ENCODE results near the gene PEX5. TPM values are rescaled to one million over a fixed set of nuclear protein-coding genes. Genes with fewer than 3 reads are reported as not detected.
A peak's percentile ranks its signal among the peaks of the same experiment; 100 is the strongest.
"Not testable (repeated sequence)": the region's sequence is repeated elsewhere in the genome, so short reads cannot be mapped to it uniquely, and the experiment has no call there.

The PEX5 gene
- total RNA-seq, 2 donors from 2014 or later, result 31.5 to 33.1 TPM

DNA sequence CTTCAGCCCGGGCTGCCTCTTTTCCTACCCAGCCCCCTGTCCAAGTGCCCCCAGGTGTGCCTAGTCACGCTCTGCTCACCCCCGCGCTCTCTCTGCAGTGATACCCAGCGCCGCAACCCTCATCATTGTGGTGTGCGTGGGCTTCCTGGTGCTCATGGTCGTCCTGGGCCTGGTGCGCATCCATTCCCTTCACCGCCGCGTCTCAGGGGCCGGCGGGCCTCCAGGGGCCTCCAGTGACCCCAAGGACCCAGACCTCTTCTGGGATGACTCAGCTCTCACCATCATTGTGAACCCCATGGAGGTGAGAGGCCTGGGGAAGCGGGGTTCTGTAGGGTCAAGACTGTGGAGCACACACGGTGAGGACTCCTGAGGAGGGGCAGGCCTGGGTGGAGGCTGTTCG lies 32.1 kb upstream of the PEX5 start:
- ATAC-seq, result no peak
- intact Hi-C loops (cut with DNase I), result no loop called here

DNA sequence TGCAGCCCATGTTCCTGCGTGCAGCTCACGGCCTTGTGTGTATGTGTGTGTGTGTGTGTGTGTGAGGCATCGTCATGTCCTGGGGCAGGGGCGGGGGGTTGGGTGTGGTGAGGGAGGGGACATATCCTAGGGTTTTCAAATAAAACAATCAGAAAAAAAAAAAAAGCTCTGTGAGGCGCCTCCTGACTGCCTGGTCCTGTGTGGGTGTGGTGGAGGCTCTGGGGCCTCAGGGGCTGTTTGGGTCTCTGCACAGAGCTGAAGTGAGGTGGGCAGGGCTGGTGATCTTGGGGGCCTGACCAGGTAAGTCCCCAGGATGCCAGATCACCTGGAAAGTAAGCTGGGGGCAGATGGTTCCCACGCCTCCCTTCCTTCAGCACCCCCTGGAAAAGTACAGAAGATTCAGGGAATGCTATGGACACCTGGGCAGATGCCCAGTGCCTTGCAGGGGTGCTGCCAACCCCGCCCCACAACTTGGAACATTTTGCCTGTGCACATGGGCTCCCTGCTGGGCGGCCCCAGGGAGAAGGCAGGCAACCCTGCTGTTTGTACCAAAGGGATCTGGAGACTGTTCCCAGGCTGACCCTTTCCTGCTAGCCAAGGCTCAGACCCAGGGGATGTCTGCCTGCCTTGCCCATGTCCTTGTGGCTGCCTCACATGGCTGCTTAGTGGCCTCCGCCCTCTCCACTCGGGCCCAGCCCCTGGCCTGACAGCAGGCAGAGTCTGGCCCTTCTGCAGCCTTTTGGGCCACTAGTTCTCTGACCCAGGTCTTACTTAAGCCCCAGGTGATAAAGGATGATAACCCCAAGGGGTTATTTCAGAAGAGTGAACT lies 30.5 kb upstream of the PEX5 start:
- DNase-seq (no peak), ATAC-seq (peak in 1 of 2 donors; percentile 68)
- intact Hi-C loops (cut with DNase I), result no loop called here

More for the DNA sequence above, 32.1 kb upstream of the PEX5 start:
- DNase-seq, result no peak

DNA sequence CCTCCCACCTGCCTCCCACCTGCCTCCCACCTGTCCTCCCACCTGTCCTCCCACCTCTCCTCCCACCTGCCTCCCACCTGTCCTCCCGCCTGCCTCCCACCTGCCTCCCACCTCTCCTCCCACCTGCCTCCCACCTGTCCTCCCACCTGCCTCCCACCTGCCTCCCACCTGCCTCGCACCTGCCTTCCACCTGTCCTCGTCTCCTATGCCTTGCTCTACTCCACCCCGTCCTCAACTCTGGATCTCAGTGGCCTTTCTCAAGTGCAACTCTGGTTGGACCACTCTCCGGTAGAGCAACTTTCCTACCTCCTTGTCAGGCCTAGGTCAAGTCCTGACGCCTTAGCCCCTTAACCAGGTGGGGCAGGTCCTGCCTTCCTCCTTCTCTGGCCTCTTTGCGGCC lies 29.3 kb upstream of the PEX5 start:
- intact Hi-C loops (cut with DNase I), result no loop called here
- ATAC-seq, result no peak
- no peak for DNase-seq

DNA sequence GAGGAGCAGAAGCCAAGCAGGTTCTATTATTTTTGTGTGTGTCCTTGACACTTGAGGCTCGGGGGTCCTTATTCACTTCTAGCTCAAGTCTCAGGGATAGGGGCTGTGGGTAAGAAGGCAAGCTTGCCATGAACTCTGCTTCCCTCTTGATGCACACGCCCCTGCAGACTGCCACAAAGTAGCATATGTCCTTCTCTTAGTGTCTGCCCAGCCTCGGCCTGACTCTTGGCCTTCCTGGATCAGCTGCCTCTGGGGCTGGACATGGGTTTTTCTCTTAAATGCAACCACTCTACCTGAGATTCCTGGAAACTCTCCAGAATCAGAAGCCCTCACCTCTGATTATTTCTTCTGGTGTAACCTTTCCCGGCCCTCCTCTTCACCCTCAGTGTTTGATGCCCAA lies 28.2 kb upstream of the PEX5 start:
- no peak for ATAC-seq
- no peak for DNase-seq
- intact Hi-C loops (cut with DNase I), result no loop called here

DNA sequence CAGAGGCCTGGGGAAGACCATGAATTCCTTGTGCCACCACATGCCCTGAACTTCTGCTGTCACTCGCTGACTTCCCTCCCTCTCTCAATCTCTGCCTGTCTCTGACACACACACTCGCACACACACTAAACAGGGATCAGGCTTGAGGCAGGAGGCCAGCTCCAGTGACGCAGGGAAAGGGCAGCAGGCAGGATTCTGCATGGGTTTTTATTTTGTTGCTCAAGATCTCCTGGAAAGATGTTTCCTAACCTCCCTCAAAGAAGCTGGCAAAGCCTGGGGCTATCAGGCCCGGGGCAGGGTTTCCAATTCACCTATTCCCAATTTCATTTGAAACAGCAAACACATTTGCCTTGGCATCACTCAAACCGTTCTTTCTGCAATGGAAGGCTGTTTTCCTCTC lies 27.7 kb upstream of the PEX5 start:
- peak in 1 of 2 donors; percentile 57 for ATAC-seq
- DNase-seq, result no peak
- intact Hi-C loops (cut with DNase I), result no loop called here

DNA sequence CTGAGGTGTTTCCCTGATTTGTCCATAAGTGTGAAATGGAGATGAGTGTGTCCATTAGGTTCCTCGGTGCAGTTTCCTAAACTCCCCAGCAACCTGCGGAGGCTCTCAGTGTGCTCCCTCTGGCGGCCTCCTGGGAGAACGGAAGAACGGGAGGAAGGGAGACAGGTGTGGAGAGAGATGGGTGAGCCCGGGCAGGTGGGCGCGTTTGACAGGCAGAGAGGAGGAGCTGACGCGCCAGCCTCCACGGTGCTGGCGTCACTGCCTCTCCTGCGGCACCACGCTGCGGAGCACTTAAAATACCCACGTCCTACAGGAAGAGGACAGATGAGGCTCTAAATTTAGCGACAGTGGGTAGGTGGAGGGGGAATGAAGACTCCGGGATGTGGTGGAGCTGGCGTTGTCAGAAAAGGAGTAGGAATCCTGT lies 26.8 kb upstream of the PEX5 start:
- intact Hi-C loops (cut with DNase I), result no loop called here
- peak; percentile 37 for DNase-seq
- peak in 1 of 2 donors; percentile 55 for ATAC-seq

DNA sequence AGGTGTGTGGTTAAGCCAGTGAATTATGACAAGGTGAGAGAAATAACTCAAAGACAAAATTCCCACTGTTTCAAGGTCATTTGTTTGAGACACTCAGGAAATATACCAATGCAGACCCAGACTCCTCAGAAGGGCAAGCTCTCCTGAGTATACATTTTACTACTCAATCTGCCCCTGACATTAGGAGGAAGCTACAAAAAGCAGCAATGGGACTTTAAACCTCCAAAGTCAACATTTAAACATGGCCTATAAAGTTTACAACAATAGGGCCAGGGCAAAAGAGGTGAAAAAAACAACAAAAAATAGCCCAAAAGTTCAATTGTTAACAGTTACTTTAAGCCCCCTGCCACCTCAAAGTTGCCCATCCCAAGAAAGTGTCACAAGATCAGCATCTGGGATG lies 19.5 kb upstream of the PEX5 start:
- DNase-seq, result no peak
- no peak for ATAC-seq
- intact Hi-C loops (cut with DNase I), result no loop called here

DNA sequence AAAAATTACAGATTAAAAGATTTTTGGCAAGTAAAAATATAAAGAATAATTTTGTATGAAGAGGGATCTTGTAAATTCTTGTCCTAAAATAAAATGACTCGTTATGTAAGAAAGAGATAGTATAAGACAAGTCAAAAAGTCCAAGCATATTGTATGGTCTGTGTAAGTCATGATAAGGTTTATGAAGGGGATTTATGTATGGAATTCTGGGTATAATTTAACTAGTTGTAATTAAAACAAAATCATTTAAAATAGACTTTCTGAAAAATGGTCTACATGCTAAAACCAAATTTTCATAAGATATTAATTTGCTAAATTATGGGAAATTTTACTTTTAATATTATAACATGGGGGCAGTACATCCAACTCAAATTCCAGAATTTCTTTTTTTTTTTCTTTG lies 17.6 kb upstream of the PEX5 start:
- intact Hi-C loops (cut with DNase I), result no loop called here
- ATAC-seq (no peak), DNase-seq (no peak)

DNA sequence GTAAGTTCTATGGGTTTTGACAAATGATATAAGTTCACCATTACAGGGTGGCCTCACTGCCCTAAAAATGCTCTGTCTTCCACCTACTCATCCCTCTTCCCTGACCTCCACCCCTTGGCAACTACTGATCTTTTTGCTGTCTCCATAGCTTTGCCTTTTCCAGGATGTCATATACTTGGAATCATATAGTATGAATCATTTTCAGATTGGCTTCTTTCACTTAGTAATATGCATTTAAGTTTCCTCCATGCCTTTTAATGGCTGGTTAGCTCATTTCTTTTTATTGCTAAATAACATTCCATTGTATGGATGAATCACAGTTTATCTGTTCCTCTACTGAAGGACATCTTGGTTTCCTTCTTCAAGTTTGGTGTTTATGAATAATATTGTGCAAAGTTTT lies 14.0 kb upstream of the PEX5 start:
- DNase-seq, result no peak
- ATAC-seq, result no peak
- intact Hi-C loops (cut with DNase I), result no loop called here

DNA sequence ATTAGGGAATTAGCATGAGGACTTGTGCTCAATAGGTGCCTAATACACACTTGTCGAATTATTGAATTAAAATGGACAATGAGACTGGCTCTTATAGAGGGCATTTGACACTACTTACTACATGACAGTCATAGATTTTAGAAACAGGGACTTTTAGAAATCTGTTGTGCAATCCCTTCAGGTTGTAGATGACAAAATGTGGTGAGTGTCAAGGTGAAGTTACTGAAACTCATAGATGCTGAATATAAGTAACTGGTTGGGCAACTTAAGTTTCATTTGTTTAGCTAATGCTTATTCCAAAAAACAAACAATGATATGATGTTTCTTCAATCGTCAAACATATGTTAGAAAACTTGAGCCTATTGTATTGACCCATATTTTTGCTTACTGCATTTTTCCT lies 12.9 kb upstream of the PEX5 start:
- DNase-seq (no peak), ATAC-seq (no peak)
- intact Hi-C loops (cut with DNase I), result no loop called here

DNA sequence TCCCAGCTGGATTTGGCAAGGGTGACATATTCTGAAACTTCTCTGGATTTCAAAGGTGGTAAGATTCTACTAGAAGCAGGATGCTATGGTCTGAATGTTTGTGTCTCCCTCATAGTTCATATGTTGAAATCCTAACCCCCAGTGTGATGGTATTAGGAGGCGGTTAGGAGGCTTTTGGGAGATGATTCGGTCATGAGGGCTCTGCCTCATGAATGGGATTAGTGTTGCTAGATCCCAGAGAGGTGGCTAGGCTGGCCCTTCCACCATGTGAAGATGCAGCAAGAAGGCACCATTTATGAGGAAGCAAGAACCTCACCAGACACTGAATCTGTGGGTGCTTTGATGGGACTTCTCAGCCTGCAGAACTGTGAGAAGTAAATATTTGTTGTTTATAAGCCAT lies 11.0 kb upstream of the PEX5 start:
- ATAC-seq (no peak), DNase-seq (no peak)
- intact Hi-C loops (cut with DNase I), result no loop called here

DNA sequence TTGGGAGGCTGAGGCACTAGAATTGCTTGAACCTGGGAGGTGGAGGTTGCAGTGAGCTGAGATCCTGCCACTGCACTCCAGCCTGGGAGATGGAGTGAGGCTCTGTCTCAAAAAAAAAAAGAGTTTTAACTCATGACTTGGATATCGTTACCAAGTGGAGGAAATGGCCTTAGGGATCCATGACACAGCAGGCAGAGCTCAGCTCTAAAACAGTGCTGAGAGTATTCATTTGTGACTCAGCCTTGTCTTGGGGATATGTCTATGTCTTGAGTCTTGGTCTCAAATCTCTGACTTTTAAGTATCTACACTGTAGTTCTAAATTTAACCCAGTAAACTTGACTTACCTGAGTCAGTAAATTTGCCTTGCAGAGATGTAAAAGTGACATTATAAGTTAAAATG lies 8.8 kb upstream of the PEX5 start:
- ATAC-seq (no peak), DNase-seq (no peak)
- intact Hi-C loops (cut with DNase I), result no loop called here

DNA sequence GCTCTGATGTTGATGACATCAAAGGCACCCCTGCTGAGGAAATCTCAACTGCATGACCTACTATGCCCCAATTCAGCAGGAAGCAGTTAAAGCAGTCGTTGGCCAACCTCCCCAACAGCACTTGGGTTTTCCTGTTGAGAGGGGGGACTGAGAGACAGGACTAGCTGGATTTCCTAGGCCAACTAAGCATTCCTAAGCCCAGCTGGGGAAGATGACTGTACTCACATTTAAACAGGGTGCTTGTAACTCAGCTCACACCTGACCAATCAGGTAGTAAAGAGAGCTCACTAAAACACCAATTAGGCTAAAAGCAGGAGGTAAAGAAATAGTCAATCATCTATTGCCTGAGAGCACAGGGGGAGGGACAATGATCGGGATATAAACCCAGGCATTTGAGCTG lies 3.4 kb upstream of the PEX5 start:
- DNase-seq; intact Hi-C loops (cut with DNase I); ATAC-seq: not testable (repeated sequence)

DNA sequence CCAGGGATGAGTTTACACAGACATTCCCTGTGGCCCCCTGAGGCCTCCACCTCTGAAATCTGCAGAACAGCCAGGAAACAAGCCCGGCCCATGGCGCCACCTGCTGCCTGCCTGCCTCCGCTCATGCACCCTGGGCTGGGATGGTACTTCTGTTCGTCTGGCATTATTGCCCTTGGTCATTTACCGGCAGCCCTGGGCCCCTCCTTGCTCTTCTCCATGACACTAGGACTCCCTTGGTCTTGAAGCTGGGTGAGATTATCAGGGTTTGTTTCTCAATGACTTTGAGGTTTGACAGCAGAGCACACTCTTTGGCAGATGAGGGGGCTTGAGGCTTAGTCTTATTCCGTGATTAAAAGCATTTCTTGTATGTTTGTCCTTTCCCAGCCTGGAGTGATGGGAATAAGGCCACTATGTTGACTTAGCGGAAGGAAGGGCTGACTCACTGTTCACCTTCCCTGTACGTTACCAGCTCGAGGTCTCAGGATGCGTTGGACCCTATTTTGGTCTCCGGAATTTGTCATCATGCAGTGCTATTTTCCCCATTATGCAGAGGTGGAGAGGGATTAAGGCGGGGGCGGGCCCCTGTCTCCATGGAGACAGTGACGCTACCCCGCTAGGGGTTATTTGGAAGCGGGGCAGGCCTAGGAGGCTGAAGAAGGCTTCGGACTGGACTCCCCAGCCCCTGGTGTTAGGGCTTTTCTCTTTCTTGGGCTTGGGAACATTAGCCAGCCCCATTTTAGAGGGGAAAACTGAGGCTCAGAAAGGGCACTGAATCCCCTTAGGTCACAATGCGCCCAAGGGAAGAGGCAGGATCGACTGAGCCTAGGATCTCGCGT lies 706 bp upstream of the PEX5 start:
- ATAC-seq, result peak; percentile 66 to 78
- intact Hi-C loops (cut with DNase I), result no loop called here

DNA sequence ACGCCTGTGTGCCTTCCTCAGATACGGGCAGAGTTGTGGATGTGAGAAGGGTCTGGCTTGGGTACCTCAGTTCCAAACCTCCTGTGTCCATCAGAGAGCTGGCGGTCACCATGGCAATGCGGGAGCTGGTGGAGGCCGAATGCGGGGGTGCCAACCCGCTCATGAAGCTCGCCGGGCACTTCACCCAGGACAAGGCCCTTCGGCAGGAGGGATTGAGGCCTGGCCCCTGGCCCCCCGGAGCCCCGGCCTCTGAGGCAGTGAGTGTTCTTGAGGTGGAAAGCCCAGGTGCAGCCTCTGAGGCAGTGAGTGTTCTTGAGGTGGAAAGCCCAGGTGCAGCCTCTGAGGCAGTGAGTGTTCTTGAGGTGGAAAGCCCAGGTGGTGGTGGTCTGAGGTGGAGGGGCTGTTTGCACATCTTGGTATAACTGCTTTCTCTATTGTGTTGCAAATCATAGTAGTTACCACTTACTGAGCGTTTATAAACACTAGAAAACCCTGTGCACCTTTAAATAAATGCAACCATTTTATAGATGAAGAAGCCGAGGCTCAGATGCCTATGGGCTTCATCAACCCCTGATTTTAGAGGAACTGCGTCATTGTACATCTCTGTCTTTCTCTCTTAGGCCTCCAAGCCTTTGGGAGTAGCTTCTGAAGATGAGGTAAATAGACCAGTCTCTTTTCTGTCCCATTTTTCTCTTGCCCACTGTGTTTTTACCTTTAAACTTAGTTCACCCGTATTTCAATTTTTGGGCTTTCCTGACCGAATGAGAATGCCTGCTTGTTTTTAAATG lies 976 bp downstream of the PEX5 start:
- DNase-seq, result peak; percentile 48
- intact Hi-C loops (cut with DNase I), result no loop called here
- peak; percentile 6 to 7 for ATAC-seq

More for the DNA sequence above, 706 bp upstream of the PEX5 start:
- DNase-seq, result peak; percentile 70

DNA sequence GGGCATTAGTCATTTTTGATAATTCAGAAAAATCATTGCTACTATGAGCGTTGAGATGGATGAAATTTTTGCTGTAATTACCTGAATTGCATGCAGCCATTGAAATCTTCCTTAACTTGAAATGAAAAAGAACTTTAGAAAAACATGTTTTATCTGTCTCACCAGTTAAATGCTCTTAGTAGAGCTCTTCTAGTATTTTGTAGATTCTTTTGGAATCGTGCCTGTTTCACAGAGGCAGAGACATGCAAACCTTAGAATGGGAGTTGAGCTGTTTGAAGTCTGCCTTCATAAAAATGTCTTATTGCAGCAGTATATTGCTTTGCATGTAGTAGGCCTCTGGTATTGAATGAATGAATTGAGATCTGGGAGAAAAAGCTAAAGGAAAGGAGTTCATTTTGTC lies 4.2 kb downstream of the PEX5 start:
- ATAC-seq (no peak), DNase-seq (no peak)
- intact Hi-C loops (cut with DNase I), result no loop called here

DNA sequence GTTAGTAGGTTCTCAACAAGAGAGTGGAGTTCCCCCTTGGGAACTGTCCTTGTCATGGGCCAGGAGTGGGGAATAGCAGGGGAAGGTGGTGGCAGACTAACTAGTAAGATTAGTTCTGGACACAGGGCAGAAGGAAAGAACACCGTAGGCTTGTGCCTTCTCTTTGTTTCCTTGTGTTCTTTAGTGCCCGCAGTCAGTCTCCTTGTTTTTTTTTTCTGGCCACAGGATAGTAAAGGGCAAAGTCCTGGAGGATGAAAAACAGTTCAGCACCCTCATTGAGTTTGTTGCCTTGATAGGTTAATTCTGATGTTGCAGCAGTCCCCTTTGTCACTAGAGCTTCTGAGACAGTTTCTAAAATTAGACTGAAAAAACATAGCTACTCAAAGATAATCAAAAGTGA lies 8.4 kb downstream of the PEX5 start:
- DNase-seq (no peak), ATAC-seq (no peak)
- intact Hi-C loops (cut with DNase I), result no loop called here

DNA sequence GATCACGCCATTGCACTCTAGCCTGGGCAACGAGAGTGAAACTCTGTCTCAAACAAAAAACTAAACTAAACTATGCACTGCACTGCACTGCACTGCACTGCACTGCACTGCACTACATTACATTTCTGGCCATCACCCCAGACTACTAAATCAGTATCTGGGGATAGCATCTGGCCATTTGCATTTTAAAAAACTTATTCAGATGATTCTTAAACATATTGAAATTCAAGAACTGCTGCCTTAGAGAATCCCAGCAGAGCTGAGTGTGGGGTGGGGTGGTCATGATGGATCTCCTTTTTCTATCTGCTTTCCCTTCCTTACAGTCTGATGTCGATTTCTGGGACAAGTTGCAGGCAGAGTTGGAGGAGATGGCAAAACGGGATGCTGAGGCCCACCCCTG lies 13.6 kb downstream of the PEX5 start:
- ATAC-seq, result no peak
- DNase-seq, result no peak
- intact Hi-C loops (cut with DNase I), result no loop called here

DNA sequence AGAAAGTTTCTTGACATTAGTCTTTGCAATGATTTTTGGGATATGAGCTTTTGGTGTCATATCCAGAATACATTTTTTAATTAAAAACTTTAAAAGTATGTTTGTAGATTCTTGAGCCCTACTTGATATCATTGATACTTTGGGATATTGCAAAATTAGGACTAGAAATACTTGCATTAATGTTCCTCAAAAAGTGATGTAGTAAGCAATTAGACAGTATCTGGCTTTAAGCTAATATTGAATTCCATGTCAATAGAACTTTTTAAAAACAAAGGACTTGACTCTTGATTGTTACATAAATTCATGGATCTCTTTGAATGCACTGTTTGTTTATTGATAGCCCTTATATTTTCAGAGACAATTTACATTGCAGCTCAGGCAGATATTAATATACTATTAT lies 15.6 kb downstream of the PEX5 start:
- intact Hi-C loops (cut with DNase I), result no loop called here
- ATAC-seq (no peak), DNase-seq (no peak)

DNA sequence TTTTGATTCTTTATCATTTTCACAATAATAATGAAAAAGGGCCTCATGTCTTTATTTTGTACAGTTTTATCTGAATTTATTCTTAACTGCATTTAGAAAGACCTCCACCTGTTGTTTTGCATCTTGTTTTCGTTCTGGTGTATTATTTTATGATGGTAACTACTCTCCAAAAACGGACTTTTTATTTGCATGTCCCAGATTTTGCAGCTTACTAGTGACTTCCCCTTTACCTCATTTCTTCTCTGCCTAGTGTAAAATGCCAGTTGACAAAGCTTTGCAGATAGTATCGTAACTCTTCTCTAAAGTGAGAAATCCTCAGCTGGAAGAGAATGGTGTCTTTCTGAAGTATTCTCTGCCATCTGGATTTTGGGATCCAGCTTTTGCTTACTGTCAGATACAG lies 17.2 kb downstream of the PEX5 start:
- intact Hi-C loops (cut with DNase I), result no loop called here
- DNase-seq (no peak), ATAC-seq (no peak)

Measured in left cardiac atrium (tissue), 4 donors.